Measurements from ENCODE around the gene RBBP7. TPM values are rescaled to one million over a fixed set of nuclear protein-coding genes. Genes with fewer than 3 reads are reported as not detected.
A peak's percentile ranks its signal among the peaks of the same experiment; 100 is the strongest.
"Not testable (repeated sequence)": the region's sequence is repeated elsewhere in the genome, so short reads cannot be mapped to it uniquely, and the experiment has no call there.

Gene RBBP7
- polyA plus RNA-seq, 1 experiment: 157 TPM

DNA sequence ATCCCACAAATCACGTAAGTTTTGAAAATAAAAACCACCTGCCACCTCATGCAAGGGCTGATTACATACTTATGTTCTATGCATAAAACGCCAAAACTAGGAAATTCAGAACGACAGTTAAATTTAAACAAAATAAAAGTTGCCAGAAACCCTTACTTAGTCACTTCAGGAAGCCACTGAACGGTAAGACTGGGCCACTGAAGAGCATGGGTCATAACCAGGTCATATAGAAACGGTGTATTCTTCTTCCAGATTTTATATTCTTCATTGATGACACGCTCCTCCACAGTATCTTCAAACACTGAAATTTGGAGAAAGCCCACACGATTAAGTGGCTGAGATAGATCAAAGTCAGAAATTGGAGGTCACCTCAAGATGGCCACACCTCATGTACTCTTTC is 1.2 kb downstream of the RBBP7 start:
- H3K9me3 ChIP-seq (ENCODE audit: control insufficient read depth, insufficient read depth, low read length): no peaks in the 10 kb centered on the region
- no peaks in the 10 kb centered on the region for H3K27me3 ChIP-seq (ENCODE audit: control insufficient read depth, insufficient read depth, low read length)
- no peak for TF ChIP-seq CTCF (IDR thresholded peaks at IDR 0.05; ENCODE audit: low read depth, low read length)
- POLR2A ChIA-PET: no interaction called here
- CTCF ChIA-PET: no interaction called here
- H3K4me3 ChIP-seq (ENCODE audit: low read depth, low read length): peak overlapping the region; percentile 73
- DNase-seq (ENCODE audit: low read depth, low spot score): no peak
- H3K27ac ChIP-seq (ENCODE audit: low read depth, low read length): no peak overlapping the region

GRCh38 chrX:16867947-16868346 is 2.2 kb downstream of the RBBP7 start:
- DNase-seq (ENCODE audit: low read depth, low spot score): no peak
- H3K27ac ChIP-seq (ENCODE audit: low read depth, low read length): no peak overlapping the region
- H3K4me3 ChIP-seq (ENCODE audit: low read depth, low read length): peak overlapping the region; percentile 73
- no peaks in the 10 kb centered on the region for H3K27me3 ChIP-seq (ENCODE audit: control insufficient read depth, insufficient read depth, low read length)
- H3K9me3 ChIP-seq (ENCODE audit: control insufficient read depth, insufficient read depth, low read length): no peaks in the 10 kb centered on the region
- POLR2A ChIA-PET: no interaction called here
- CTCF ChIA-PET: interaction anchor here (2.4 kb wide), 1 partner anchor 15 kb away, joined by 12 read pairs; no protein-coding TSS in a partner anchor
- no peak for TF ChIP-seq CTCF (IDR thresholded peaks at IDR 0.05; ENCODE audit: low read depth, low read length)

- ChIA-PET POLR2A (no interaction called here), CTCF (no interaction called here)
- no peak overlapping the region for H3K27ac ChIP-seq (ENCODE audit: low read depth, low read length)
- H3K9me3 ChIP-seq (ENCODE audit: control insufficient read depth, insufficient read depth, low read length): no peaks in the 10 kb centered on the region
- no peak for DNase-seq (ENCODE audit: low read depth, low spot score)
- no peaks in the 10 kb centered on the region for H3K27me3 ChIP-seq (ENCODE audit: control insufficient read depth, insufficient read depth, low read length)
- H3K4me3 ChIP-seq (ENCODE audit: low read depth, low read length): no peak overlapping the region
- TF ChIP-seq CTCF (IDR thresholded peaks at IDR 0.05; ENCODE audit: low read depth, low read length): no peak
These were observed 7.3 kb downstream of the RBBP7 start for GRCh38 chrX:16862829-16863228.

GRCh38 chrX:16856744-16857143 is 13.4 kb downstream of the RBBP7 start:
- H3K4me3 ChIP-seq (ENCODE audit: low read depth, low read length): no peak overlapping the region
- ChIA-PET CTCF (interaction anchor here (1.2 to 1.3 kb wide), 2 partner anchors 26 to 30 kb away, joined by 3 to 5 read pairs; no protein-coding TSS in a partner anchor), POLR2A (no interaction called here)
- no peak overlapping the region for H3K27ac ChIP-seq (ENCODE audit: low read depth, low read length)
- TF ChIP-seq CTCF (IDR thresholded peaks at IDR 0.05; ENCODE audit: low read depth, low read length): no peak
- no peaks in the 10 kb centered on the region; the same call in 1 of the 2 replicates for H3K9me3 ChIP-seq (ENCODE audit: control insufficient read depth, insufficient read depth, low read length)
- no peaks in the 10 kb centered on the region for H3K27me3 ChIP-seq (ENCODE audit: control insufficient read depth, insufficient read depth, low read length)
- DNase-seq (ENCODE audit: low read depth, low spot score): no peak

- ChIA-PET POLR2A (interaction anchor here (0.6 kb wide), 1 partner anchor 67 kb away, joined by 8 read pairs; no protein-coding TSS in a partner anchor), CTCF (interaction anchor here (1.2 kb wide), 1 partner anchor 27 kb away, joined by 5 read pairs; no protein-coding TSS in a partner anchor)
- not testable (repeated sequence) for H3K4me3 ChIP-seq (ENCODE audit: low read depth, low read length); H3K27me3 ChIP-seq (ENCODE audit: control insufficient read depth, insufficient read depth, low read length); H3K9me3 ChIP-seq (ENCODE audit: control insufficient read depth, insufficient read depth, low read length); H3K27ac ChIP-seq (ENCODE audit: low read depth, low read length); DNase-seq (ENCODE audit: low read depth, low spot score)
These were observed 14.1 kb downstream of the RBBP7 start for GRCh38 chrX:16856076-16856404.
